ENCODE measurements around the gene OR1J1. TPM values are rescaled to one million over a fixed set of nuclear protein-coding genes. Genes with fewer than 3 reads are reported as not detected.

The OR1J1 gene
- total RNA-seq, 1 experiment from 2014 or later: not detected

DNA sequence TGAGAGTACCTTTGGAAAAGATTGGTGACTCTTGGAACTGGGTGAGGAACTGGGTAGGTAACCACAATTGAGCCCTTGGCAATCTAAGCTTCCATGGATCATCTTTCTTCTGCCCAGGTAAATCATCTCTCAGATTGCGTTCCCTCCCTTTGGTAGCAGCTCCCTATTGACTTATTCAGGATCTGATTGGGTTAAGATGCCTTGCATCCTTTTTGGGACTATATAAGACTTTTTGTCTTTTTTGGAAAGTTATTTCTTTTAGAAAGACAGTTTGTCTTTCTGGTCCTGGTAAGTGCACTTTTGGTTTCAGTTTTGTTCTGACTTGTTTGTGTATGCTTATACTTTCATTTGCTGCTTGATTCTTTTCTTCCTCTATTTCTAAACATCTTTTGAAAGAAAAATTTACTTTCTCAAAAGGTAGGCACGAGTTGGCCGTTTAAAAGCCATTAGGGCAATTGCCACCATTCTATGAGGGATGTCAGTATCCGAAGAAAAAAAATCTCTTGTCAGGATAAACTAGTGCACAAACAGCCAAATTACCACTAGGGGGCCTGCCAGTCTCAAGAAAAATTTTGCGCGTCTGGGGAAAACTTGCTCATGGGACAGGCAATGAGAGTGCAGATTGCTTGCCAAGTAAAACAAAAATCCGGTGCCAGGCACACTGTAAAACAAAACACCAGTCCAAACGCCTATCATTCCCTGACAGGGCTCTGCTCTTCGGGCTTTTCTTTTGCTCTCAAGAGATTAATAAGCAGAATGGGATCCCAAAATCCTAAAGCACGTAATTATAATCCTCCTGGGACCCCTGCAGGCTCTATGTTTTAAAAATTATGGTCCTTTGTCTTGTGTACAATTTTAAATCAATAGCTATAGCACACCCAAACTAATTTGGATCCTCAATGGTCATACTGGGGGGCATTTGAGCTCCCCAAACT is 12.8 kb downstream of the OR1J1 start:
- Histone ChIP-seq H3K9me3 (0 out of 2 replicates have a peak, but pooled peaks cover 8% of the 10 kb centered on the region), H3K4me3 (ENCODE audit: low read depth, low read length) (no peak overlapping the region), H3K36me3 (ENCODE audit: control insufficient read depth, insufficient read depth, low read length) (no peaks in the 10 kb centered on the region), H3K4me1 (no peaks in the 10 kb centered on the region; the same call in 1 of the 2 replicates), H3K27me3 (replicated peaks; ENCODE audit: control insufficient read depth, insufficient read depth, low read length) (no peaks in the 10 kb centered on the region)
- TF ChIP-seq, protein P1, sequence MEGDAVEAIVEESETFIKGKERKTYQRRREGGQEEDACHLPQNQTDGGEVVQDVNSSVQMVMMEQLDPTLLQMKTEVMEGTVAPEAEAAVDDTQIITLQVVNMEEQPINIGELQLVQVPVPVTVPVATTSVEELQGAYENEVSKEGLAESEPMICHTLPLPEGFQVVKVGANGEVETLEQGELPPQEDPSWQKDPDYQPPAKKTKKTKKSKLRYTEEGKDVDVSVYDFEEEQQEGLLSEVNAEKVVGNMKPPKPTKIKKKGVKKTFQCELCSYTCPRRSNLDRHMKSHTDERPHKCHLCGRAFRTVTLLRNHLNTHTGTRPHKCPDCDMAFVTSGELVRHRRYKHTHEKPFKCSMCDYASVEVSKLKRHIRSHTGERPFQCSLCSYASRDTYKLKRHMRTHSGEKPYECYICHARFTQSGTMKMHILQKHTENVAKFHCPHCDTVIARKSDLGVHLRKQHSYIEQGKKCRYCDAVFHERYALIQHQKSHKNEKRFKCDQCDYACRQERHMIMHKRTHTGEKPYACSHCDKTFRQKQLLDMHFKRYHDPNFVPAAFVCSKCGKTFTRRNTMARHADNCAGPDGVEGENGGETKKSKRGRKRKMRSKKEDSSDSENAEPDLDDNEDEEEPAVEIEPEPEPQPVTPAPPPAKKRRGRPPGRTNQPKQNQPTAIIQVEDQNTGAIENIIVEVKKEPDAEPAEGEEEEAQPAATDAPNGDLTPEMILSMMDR (IDR thresholded peaks at IDR 0.05; ENCODE audit: insufficient read depth in 1 of 2, low read depth in 1 of 2, low read length in 1 of 2, severe bottlenecking in 1 of 2, unreplicated experiment in 1 of 2): peak; percentile 76 to 80
- CTCF ChIA-PET: no interaction called here
- Mint-ChIP-seq H3K4me3 (ENCODE audit: unreplicated experiment) (no peak overlapping the region), H3K27me3 (ENCODE audit: insufficient read depth, unreplicated experiment) (peaks cover 8% of the 10 kb centered on the region), H3K9me3 (ENCODE audit: unreplicated experiment) (peaks cover 9% of the 10 kb centered on the region), H3K36me3 (ENCODE audit: insufficient read depth, unreplicated experiment) (no peaks in the 10 kb centered on the region), H3K4me1 (ENCODE audit: low read depth, unreplicated experiment) (no peaks in the 10 kb centered on the region), H3K27ac (ENCODE audit: unreplicated experiment) (no peak overlapping the region)
- intact Hi-C loops (cut with micrococcal nuclease; ENCODE audit: unreplicated experiment): loop anchor here (1.0 kb wide), 1 partner anchor 345 kb away; no protein-coding TSS in a partner anchor
- BruUV-seq (replicated peaks): no TSS peak
- POLR2A ChIA-PET: no interaction called here
- DNase-seq: peak; percentile 69 to 75

DNA sequence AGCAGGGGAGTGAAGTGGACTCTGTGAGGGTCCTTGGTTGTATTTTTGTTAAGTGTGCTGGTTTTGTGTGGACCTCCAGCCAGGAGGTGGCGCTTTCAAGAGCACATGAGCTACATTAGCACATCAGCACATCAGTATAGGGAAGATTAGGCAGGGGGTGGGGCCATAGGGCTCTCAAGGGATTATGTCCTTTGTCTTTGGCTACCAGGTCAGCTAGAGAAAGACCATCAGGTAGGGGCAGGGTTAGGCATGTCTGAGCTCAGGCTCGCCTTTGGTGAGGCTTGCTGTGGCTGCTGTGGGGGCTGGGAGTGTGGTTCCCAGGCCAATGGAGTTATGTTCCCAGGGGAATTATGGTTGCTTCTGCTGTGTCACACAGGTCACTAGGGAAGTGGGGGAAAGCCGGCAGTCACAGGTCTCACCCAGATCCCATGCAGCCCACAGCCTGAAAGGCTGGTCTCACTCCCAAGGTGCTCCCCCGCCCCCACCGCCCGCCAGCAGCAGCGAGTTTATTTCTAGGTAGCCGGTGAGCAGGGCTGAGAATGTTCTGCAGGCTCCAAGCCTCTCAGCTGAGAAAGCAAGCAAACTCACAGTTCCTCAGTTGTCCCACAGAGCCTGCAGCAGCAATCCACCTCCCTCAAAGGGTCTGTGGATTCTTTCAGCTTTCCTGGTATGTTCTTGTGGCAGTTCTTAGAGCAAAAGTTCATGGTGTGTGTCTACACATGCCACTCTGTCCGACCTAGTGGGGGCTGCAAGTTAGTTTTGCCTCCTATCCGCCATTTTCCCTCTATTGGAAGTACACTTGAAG is 13.7 kb downstream of the OR1J1 start:
- TF ChIP-seq, protein P1 (IDR thresholded peaks at IDR 0.05; ENCODE audit: insufficient read depth in 1 of 2, low read depth in 1 of 2, low read length in 1 of 2, severe bottlenecking in 1 of 2, unreplicated experiment in 1 of 2): no peak
- ChIA-PET POLR2A (no interaction called here), CTCF (interaction anchor here (0.8 to 1.7 kb wide), 3 partner anchors 69 to 365 kb away, joined by 3 to 7 read pairs (median 3); no protein-coding TSS in a partner anchor)
- no peaks in the 10 kb centered on the region; the same call in 1 of the 2 replicates for H3K4me1 ChIP-seq
- 0 out of 2 replicates have a peak, but pooled peaks cover 8% of the 10 kb centered on the region for H3K9me3 ChIP-seq
- intact Hi-C loops (cut with micrococcal nuclease; ENCODE audit: unreplicated experiment): no loop called here
- no peak overlapping the region for H3K4me3 Mint-ChIP-seq (ENCODE audit: unreplicated experiment)
- no peak overlapping the region for H3K4me3 ChIP-seq (ENCODE audit: low read depth, low read length)
- H3K9me3 Mint-ChIP-seq (ENCODE audit: unreplicated experiment): peaks cover 9% of the 10 kb centered on the region
- no TSS peak for BruUV-seq (replicated peaks)
- peaks cover 8% of the 10 kb centered on the region for H3K27me3 Mint-ChIP-seq (ENCODE audit: insufficient read depth, unreplicated experiment)
- no peaks in the 10 kb centered on the region for H3K36me3 Mint-ChIP-seq (ENCODE audit: insufficient read depth, unreplicated experiment)
- DNase-seq: peak; percentile 25 to 44
- H3K36me3 ChIP-seq (ENCODE audit: control insufficient read depth, insufficient read depth, low read length): no peaks in the 10 kb centered on the region
- no peak overlapping the region for H3K27ac Mint-ChIP-seq (ENCODE audit: unreplicated experiment)
- no peaks in the 10 kb centered on the region for H3K4me1 Mint-ChIP-seq (ENCODE audit: low read depth, unreplicated experiment)
- H3K27me3 ChIP-seq (replicated peaks; ENCODE audit: control insufficient read depth, insufficient read depth, low read length): no peaks in the 10 kb centered on the region

DNA sequence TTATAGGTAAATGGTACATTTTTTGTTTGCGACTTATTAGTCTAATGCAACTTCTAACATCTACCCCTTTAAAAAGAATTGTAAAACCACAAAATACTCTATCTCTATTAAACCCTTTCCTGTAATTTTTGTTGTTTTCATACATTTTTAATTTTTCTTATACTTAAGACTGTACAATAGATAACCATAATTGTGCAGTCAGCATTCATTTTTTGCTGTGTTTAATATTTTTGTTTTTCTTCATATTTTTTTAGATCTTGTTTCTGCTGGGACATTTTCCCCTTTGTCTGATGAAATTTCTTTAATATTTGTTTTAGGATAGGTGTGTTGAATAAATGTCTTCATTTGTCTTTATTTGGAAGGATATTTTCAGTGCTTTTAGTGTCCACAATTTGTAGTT is 19.9 kb downstream of the OR1J1 start:
- Histone ChIP-seq H3K9me3 (0 out of 2 replicates have a peak, but pooled peaks cover 8% of the 10 kb centered on the region), H3K27me3 (replicated peaks; ENCODE audit: control insufficient read depth, insufficient read depth, low read length) (no peaks in the 10 kb centered on the region), H3K4me3 (ENCODE audit: low read depth, low read length) (no peak overlapping the region), H3K4me1 (no peaks in the 10 kb centered on the region), H3K36me3 (ENCODE audit: control insufficient read depth, insufficient read depth, low read length) (no peaks in the 10 kb centered on the region)
- ChIA-PET CTCF (no interaction called here), POLR2A (no interaction called here)
- Mint-ChIP-seq H3K4me1 (ENCODE audit: low read depth, unreplicated experiment) (no peaks in the 10 kb centered on the region), H3K9me3 (ENCODE audit: unreplicated experiment) (peaks cover 9% of the 10 kb centered on the region), H3K4me3 (ENCODE audit: unreplicated experiment) (no peak overlapping the region), H3K36me3 (ENCODE audit: insufficient read depth, unreplicated experiment) (no peaks in the 10 kb centered on the region), H3K27me3 (ENCODE audit: insufficient read depth, unreplicated experiment) (peaks cover 11% of the 10 kb centered on the region), H3K27ac (ENCODE audit: unreplicated experiment) (no peak overlapping the region)
- intact Hi-C loops (cut with micrococcal nuclease; ENCODE audit: unreplicated experiment): no loop called here
- TF ChIP-seq, protein P1 (IDR thresholded peaks at IDR 0.05; ENCODE audit: insufficient read depth in 1 of 2, low read depth in 1 of 2, low read length in 1 of 2, severe bottlenecking in 1 of 2, unreplicated experiment in 1 of 2): no peak
- no peak for DNase-seq
- BruUV-seq (replicated peaks): no TSS peak
